Left forelimb (tissue), 1 donor: ENCODE results near the gene MAGIX.

ENCODE experiments used
- DNase-seq: peaks from one replicate; pipeline ENCODE4 v3.0.0-alpha.2; 2018; ENCODE audit warnings: low spot score

Gene MAGIX

GRCh38 chrX:49184294-49185281 lies 22.0 kb downstream of the MAGIX start:
- no peak for DNase-seq

- DNase-seq = no peak
Observed at GRCh38 chrX:49186125-49187027, 23.8 kb downstream of the MAGIX start, which contains the start of gene PRICKLE3. TSS of gene PRICKLE3 (minus strand) at chrX:49186373. CDS start at chrX:49186297, 76 bp downstream.

- DNase-seq = no peak
Observed at GRCh38 chrX:49187028-49187394, 24.5 kb downstream of the MAGIX start.

GRCh38 chrX:49187526-49187925 lies 25.0 kb downstream of the MAGIX start:
- DNase-seq = no peak

GRCh38 chrX:49188468-49189076 lies 26.0 kb downstream of the MAGIX start:
- no peak for DNase-seq

- no peak for DNase-seq
Observed at GRCh38 chrX:49189606-49190005, 27.0 kb downstream of the MAGIX start.

- DNase-seq = peak; percentile 82
Observed at GRCh38 chrX:49190821-49191573, 28.4 kb downstream of the MAGIX start.

GRCh38 chrX:49191574-49192011 lies 29.0 kb downstream of the MAGIX start:
- no peak for DNase-seq

- DNase-seq = no peak
Observed at GRCh38 chrX:49192722-49193328, 30.3 kb downstream of the MAGIX start.

- no peak for DNase-seq
Observed at GRCh38 chrX:49193542-49193964, 31.0 kb downstream of the MAGIX start.

GRCh38 chrX:49197543-49198087 lies 35.1 kb downstream of the MAGIX start:
- DNase-seq = no peak

GRCh38 chrX:49198540-49199314 lies 36.2 kb downstream of the MAGIX start:
- no peak for DNase-seq

- DNase-seq = no peak
Observed at GRCh38 chrX:49199315-49199595, 36.7 kb downstream of the MAGIX start.

- DNase-seq = peak; percentile 88
Observed at GRCh38 chrX:49199906-49200771, 37.6 kb downstream of the MAGIX start, which contains the start of gene SYP. TSS of gene SYP (minus strand) at chrX:49200193. CDS start at chrX:49200186, 7 bp downstream.

GRCh38 chrX:49202022-49202421 lies 39.5 kb downstream of the MAGIX start:
- DNase-seq = no peak

GRCh38 chrX:49203536-49203935 lies 41.0 kb downstream of the MAGIX start:
- DNase-seq = no peak

GRCh38 chrX:49204017-49204416 lies 41.5 kb downstream of the MAGIX start:
- DNase-seq = no peak

GRCh38 chrX:49204709-49205108 lies 42.2 kb downstream of the MAGIX start:
- no peak for DNase-seq

GRCh38 chrX:49205443-49205842 lies 42.9 kb downstream of the MAGIX start:
- no peak for DNase-seq
